ENCODE data around the gene ARHGAP8.

ARHGAP8 gene

GRCh38 chr22:44892243-44892642 lies 139.9 kb downstream of the ARHGAP8 start:
- no peak for DNase-seq (ENCODE audit: low read depth)
- no peak overlapping the region for H3K4me3 ChIP-seq (ENCODE audit: low read length)
- TF ChIP-seq CTCF (conservative IDR thresholded peaks at IDR 0.05; ENCODE audit: low read length), result no peak

GRCh38 chr22:44892803-44893730 lies 140.7 kb downstream of the ARHGAP8 start:
- TF ChIP-seq CTCF (conservative IDR thresholded peaks at IDR 0.05; ENCODE audit: low read length), result no peak
- no peak for DNase-seq (ENCODE audit: low read depth)
- no peak overlapping the region for H3K4me3 ChIP-seq (ENCODE audit: low read length)

DNA sequence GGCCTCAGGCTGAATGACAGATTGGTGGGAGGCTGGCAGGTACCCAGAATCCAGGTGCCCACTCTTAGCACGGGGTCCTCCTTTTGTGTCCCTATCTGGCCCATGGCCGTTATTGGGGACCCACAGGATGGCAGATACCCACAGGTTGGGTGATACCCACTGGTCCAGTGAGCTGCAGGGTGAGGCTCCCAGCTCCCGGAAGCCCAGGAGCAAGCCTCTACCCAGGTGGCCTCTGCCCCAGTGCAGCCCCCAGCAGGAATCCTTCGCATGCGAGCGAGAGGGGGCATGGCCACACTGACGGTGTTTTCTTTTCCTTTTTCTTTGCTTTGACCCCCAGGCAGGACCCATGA lies 141.3 kb downstream of the ARHGAP8 start:
- H3K4me3 ChIP-seq (ENCODE audit: low read length), result no peak overlapping the region
- DNase-seq (ENCODE audit: low read depth), result no peak
- TF ChIP-seq CTCF (conservative IDR thresholded peaks at IDR 0.05; ENCODE audit: low read length), result no peak

DNA sequence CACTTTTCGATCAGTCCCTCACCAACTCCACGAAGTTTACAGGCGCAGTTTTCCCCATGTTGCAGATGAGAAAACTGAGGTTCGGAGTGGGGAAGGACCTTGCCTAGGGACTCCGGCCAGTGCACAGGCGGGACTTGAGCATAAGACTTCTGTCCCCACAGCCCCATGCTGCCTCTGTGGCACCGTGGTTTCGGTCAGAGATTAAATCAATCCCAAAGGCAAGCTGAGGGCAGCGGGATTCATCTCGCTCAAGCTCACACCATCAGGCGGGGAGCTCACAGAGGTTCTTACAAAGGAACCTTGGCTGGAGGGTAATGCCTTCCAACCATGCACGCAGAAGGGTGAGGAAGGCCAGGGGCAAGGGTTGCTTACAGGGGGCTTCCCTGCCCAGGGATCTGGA lies 141.9 kb downstream of the ARHGAP8 start:
- H3K4me3 ChIP-seq (ENCODE audit: low read length), result no peak overlapping the region
- TF ChIP-seq CTCF (conservative IDR thresholded peaks at IDR 0.05; ENCODE audit: low read length), result no peak

GRCh38 chr22:44894782-44895181 lies 142.4 kb downstream of the ARHGAP8 start:
- no peak overlapping the region for H3K4me3 ChIP-seq (ENCODE audit: low read length)
- TF ChIP-seq CTCF (conservative IDR thresholded peaks at IDR 0.05; ENCODE audit: low read length), result no peak
- DNase-seq (ENCODE audit: low read depth), result no peak

More for the DNA sequence above, 141.9 kb downstream of the ARHGAP8 start:
- no peak for DNase-seq (ENCODE audit: low read depth)

DNA sequence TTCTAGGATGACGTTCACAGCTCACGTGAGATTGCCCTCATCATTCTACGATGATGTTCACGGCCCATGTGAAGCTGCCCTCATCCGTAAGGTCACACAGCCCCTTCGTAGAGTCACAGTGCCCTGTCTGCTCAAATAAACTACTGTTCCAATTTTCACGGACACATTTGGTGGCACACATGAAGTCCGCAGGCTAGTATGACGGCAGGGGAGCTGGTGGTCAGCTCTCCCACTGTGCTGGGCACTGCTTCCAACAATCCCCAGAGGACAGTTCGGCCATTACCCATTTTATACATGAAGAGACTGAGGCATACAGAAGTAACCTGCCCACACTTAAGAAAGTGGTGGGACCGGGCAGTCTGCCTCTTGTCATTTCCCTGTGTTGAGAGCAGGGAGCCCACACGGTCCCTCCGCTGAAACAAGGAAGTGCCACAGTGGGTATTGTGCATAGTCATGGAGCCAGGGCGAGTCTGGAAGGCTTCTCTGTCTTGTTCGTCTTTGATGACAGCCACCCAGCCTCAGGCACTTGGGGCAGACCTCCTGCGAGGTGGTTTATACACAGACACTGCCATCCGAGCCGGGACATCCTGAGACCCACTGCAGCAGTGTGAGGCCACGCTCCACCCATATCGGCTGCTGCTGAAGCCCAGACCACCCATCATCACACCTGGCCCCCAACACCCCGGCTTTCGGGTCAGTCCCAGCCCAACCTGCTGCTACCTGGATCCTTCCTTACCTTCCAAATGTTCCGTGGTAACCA lies 143.1 kb downstream of the ARHGAP8 start:
- DNase-seq (ENCODE audit: low read depth), result no peak
- H3K4me3 ChIP-seq (ENCODE audit: low read length), result no peak overlapping the region
- no peak for TF ChIP-seq CTCF (conservative IDR thresholded peaks at IDR 0.05; ENCODE audit: low read length)

Measured in AG10803 (cell line).